CD4-positive, alpha-beta T cell treated with Interferon gamma for 1 hour (primary cell): ENCODE measurements around the gene NUDT1.

Experiments
- DNase-seq: peaks from one replicate; pipeline ENCODE4 v3.0.0-alpha.2; 2020

The NUDT1 gene

DNA sequence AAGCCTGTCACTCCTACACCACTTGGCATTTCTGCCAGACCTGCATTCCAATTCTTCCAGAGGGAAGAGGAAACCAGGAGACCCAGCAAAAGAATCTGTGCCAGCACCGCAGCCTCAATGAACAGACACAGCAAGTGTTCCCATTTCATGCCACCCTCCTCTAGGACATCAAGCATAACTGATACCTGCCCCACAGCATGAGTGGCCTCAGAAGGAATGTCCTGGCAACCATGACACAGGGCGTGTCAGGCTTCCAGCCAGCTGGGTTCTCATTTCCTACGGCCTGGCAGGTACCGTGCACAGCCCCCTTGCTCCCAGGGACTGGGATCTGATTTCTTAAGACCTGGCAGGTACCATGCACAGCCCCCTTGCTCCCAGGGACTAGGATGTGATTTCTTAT, 17.1 kb upstream of the NUDT1 start:
- DNase-seq, result no peak

GRCh38 chr7:2225336-2225735, 16.7 kb upstream of the NUDT1 start:
- DNase-seq, result no peak

GRCh38 chr7:2225830-2226229, 16.2 kb upstream of the NUDT1 start:
- DNase-seq, result no peak

GRCh38 chr7:2227699-2228098, 14.3 kb upstream of the NUDT1 start:
- no peak for DNase-seq

DNA sequence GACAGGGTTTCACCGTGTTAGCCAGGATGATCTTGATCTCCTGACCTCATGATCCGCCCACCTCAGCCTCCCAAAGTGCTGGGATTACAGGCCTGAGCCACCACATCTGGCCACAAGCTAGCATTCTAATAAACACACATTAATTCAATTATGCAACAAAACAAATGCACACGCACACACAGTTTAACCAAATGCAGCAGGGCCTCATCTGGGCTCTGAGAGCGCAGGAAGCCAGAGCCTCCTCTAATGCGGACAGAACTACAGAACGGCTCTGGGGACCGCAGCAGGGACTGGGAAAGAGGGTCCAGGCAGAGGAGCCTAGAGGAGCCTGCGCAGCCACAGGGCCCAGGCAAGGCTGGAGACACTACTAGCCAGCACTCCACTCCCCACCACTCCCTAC, 13.1 kb upstream of the NUDT1 start:
- no peak for DNase-seq

DNA sequence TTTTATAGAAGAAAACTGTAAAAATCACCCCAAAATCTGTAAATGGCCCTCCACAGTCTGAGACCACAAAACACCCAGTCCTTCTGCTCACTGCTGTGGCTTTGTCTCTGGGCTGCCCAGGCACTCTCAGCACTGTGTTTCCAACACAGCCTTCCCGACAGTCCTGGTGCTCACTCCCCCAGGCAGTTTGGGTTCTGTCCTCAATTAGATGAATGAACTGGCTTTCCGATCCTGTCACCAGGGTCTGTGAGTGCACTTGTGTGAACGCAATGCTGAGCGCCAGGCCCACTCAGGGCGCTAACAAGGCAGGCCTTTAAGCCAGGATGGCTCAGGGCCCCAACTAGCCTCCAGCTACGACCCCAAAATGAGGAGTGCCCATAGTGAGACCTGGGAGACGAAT, 12.6 kb upstream of the NUDT1 start:
- no peak for DNase-seq

DNA sequence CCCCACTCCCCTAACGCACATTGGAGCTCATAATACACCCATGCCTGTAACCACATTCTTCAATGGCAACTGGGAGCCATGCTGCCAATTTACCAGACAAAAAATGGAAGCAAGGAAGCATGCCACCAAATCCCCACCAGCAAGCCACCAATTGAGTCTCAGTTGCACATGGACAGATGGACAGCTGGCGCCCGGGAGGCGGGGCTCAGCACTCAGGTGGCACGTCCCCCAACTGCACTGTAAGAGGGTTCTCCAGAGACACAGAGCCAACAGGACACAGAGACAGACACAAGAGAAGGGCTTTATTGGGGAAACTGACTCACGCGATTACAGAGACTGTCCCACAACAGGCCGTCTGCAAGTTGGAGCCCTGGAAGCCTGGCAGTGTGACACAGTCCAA, 11.8 kb upstream of the NUDT1 start:
- no peak for DNase-seq

DNA sequence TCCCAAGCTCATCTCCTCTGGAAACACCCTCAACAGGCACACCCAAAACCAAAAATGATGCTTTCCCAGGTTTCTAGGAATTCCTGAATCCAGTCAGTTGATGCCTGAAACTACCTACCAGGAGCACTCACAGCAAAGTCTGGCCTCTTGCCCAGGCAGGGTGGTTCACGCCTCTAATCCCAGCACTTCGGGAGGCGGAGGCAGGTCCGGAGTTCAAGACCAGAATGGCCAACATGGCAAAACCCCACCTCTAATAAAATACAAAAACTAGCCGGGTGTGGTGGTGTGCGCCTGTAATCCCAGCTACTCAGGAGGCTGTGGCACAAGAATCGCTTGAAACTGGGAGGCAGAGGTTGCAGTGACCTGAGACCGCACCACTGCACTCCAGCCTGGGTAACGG, 11.1 kb upstream of the NUDT1 start:
- no peak for DNase-seq

GRCh38 chr7:2231992-2232765, 9.8 kb upstream of the NUDT1 start:
- DNase-seq, result no peak

DNA sequence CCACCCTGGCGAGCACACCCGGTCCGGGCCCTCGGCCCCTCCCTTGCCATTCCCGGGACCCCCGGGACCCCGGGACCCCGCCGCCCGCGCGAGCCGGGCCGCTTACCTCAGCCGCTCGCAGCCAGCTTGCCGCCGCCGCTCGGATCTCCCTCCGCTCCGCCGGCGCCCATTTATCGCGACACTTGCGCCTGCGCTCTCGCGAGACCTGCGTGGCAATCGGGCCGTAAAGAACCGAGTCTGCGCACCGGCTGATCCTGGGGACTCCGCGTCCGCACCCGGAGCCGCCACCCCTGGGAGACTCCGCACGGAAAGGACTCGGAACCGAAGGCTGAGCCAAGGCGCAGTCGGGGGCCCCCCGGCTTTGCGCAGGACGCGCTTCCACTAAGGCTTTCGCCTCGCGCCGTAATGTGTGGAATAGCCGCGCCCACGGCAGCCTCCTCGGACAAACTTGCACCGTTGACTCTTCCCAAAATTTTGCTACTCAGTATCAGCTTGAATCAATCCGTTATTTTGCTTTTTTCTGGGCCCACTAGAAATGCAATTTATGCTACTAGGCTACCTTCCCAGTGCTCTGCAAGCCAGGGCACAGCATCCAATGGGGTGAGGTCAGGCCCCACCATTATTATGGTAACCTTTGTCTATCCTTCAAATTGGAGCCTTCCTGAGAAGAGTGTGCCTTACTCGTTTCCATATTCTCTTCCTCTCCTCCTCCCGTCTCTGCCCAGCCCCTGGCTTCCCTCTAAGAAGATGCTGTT, 9.1 kb upstream of the NUDT1 start, which contains the start of gene MAD1L1:
MAD1L1 (minus strand) TSS at position 180 of the 755 bp plus-strand sequence. CDS start 2,812 bp downstream, outside the sequence.
- DNase-seq, result peak; percentile 85

- no peak for DNase-seq
Observed at GRCh38 chr7:2233926-2234325, 8.1 kb upstream of the NUDT1 start.

DNA sequence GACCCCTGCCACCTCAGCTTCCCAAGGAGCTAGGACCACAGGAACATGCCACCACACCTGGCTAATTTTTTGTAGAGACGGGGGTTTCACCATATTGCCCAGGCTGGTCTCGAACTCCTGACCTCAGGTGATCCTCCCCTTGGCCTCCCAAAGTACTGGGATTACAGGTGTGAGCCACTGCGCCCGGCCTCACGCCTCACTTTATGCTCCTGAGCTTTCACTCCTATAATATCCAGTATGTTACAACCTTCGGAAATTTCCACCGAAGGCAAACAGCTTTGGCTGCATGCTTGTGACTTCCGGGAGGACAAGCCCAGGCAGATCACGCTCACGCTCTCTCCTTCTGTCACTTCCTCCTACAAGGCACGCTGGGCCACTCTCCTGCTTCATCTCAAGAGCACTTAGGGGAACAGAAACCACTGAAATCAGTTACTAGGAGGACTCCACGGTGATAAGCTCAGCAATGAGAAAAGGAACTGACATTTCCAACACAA, 4.9 kb upstream of the NUDT1 start:
- DNase-seq, result peak; percentile 81

- no peak for DNase-seq
Observed at GRCh38 chr7:2239242-2239641, 2.8 kb upstream of the NUDT1 start.

GRCh38 chr7:2242541-2243429, 759 bp downstream of the NUDT1 start:
- no peak for DNase-seq

GRCh38 chr7:2243458-2243857, 1.4 kb downstream of the NUDT1 start:
- no peak for DNase-seq

- DNase-seq, result no peak
Observed at GRCh38 chr7:2244404-2244995, 2.5 kb downstream of the NUDT1 start.

DNA sequence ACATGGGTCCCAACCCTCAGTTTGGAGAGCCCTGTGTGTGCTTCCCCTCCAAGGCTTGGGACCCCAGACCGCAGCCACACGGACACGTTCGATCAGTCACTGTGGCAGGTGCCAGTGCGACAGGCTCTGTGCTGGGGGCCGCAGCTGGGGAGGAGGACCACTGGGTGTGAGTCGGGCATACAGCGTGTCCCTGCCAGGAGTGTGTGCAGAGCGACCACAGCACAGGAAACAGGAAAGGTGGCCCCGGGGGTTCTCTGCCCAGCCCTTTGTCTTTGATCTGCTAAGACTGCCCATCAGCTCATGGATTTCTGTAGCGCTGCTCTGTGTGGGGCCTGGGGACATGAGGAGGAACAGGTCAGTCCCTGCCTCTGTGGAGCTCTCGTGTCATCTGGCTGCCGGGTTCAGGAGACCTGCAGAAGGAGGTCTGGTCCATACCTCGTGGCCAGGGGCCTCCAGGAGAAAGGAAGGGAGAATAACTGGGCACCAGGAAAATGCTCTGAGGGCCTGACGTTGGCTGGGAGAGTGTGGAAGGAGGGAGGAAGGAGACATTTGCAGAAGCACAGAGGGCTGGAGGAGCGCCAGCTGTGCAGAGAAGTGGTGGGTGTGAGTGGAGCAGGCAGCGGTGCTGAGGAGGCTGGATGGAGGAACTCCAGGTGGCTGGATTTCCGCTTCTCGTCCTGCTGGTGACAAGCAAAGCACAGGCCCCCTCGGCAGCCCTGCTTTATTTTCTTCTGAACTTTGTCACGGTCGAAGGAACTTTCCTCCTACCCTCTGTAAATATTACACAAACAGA, 4.1 kb downstream of the NUDT1 start:
- DNase-seq, result no peak

GRCh38 chr7:2247141-2247995, 5.3 kb downstream of the NUDT1 start:
- no peak for DNase-seq

GRCh38 chr7:2248984-2249694, 7.1 kb downstream of the NUDT1 start:
- peak; percentile 36 for DNase-seq

DNA sequence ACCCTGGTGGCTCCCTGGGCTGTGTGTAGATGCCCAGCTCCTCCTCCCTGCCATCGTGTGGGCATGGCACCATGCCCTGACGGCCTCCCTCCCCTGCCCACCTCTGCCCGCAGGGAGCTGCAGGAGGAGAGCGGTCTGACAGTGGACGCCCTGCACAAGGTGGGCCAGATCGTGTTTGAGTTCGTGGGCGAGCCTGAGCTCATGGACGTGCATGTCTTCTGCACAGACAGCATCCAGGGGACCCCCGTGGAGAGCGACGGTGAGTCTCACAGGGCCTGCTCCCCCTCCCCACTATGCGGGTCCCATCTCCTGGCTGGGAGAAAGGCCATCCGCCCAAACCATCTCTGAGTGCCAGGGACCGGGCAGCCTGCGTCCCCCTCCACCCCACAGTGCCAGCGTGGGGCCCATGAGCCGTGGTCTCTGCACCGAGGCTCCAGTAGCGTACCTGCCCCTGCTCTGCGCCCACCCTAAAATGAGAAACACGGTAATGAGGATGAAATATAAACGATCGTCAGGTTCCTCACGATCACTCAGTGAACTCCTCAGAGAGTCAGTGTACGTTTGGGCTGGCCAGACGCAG, 7.8 kb downstream of the NUDT1 start:
- no peak for DNase-seq
